ENCODE data around the gene MYT1. TPM values are rescaled to one million over a fixed set of nuclear protein-coding genes. Genes with fewer than 3 reads are reported as not detected.

Gene MYT1
- total RNA-seq, 1 experiment from 2014 or later: 2.0 TPM

GRCh38 chr20:64119301-64119680 lies 45.0 kb upstream of the MYT1 start:
- peaks cover 9% of the 10 kb centered on the region for H3K9me3 Mint-ChIP-seq
- no peak overlapping the region; the same call in 1 of the 2 replicates for H3K27ac Mint-ChIP-seq
- TF ChIP-seq RORB (CRISPR knock-in tag; IDR thresholded peaks at IDR 0.05): no peak
- no peak for TF ChIP-seq MYBL2 (CRISPR knock-in tag; IDR thresholded peaks at IDR 0.05)
- TF ChIP-seq, protein P1, sequence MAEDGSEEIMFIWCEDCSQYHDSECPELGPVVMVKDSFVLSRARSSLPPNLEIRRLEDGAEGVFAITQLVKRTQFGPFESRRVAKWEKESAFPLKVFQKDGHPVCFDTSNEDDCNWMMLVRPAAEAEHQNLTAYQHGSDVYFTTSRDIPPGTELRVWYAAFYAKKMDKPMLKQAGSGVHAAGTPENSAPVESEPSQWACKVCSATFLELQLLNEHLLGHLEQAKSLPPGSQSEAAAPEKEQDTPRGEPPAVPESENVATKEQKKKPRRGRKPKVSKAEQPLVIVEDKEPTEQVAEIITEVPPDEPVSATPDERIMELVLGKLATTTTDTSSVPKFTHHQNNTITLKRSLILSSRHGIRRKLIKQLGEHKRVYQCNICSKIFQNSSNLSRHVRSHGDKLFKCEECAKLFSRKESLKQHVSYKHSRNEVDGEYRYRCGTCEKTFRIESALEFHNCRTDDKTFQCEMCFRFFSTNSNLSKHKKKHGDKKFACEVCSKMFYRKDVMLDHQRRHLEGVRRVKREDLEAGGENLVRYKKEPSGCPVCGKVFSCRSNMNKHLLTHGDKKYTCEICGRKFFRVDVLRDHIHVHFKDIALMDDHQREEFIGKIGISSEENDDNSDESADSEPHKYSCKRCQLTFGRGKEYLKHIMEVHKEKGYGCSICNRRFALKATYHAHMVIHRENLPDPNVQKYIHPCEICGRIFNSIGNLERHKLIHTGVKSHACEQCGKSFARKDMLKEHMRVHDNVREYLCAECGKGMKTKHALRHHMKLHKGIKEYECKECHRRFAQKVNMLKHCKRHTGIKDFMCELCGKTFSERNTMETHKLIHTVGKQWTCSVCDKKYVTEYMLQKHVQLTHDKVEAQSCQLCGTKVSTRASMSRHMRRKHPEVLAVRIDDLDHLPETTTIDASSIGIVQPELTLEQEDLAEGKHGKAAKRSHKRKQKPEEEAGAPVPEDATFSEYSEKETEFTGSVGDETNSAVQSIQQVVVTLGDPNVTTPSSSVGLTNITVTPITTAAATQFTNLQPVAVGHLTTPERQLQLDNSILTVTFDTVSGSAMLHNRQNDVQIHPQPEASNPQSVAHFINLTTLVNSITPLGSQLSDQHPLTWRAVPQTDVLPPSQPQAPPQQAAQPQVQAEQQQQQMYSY (CRISPR knock-in tag; IDR thresholded peaks at IDR 0.05): no peak
- TF ChIP-seq SOX15 (CRISPR knock-in tag; IDR thresholded peaks at IDR 0.05): no peak
- TF ChIP-seq MXD4 (CRISPR knock-in tag; IDR thresholded peaks at IDR 0.05; ENCODE audit: borderline replicate concordance): no peak
- no peak for TF ChIP-seq ERG (CRISPR knock-in tag; IDR thresholded peaks at IDR 0.05)
- no peak for TF ChIP-seq ZNF416 (CRISPR knock-in tag; IDR thresholded peaks at IDR 0.05)
- no peak for TF ChIP-seq ZNF263 (CRISPR knock-in tag; IDR thresholded peaks at IDR 0.05; ENCODE audit: low read depth)
- no peak for TF ChIP-seq ZNF121 (CRISPR knock-in tag; IDR thresholded peaks at IDR 0.05)
- TF ChIP-seq ESRRA (CRISPR knock-in tag; IDR thresholded peaks at IDR 0.05; ENCODE audit: borderline replicate concordance): no peak
- no peak for TF ChIP-seq ZNF671 (CRISPR knock-in tag; IDR thresholded peaks at IDR 0.05)
- no peak for TF ChIP-seq ELF4 (CRISPR knock-in tag; IDR thresholded peaks at IDR 0.05; ENCODE audit: low read depth)
- no peak for TF ChIP-seq ZMAT4 (CRISPR knock-in tag; IDR thresholded peaks at IDR 0.05)
- TF ChIP-seq AFF4 (CRISPR knock-in tag; IDR thresholded peaks at IDR 0.05; ENCODE audit: borderline replicate concordance): no peak
- CTCF ChIA-PET: interaction anchor here (1.0 to 4.1 kb wide), 13 partner anchors 8 to 166 kb away, joined by 3 to 119 read pairs (median 10); partner anchors contain the start of genes C20orf204, LKAAEAR1, OPRL1 and PRPF6
- peaks cover 5% of the 10 kb centered on the region for H3K4me1 Mint-ChIP-seq
- DNase-seq (ENCODE audit: low spot score) (no peak), ATAC-seq (no peak)
- no peak overlapping the region for H3K4me3 Mint-ChIP-seq
- H3K36me3 Mint-ChIP-seq: no peaks in the 10 kb centered on the region
- peaks cover 15% of the 10 kb centered on the region for H3K27me3 Mint-ChIP-seq (ENCODE audit: low read depth)
- POLR2A ChIA-PET: interaction anchor here (1.0 kb wide), 1 partner anchor 34 kb away, joined by 4 read pairs; no protein-coding TSS in a partner anchor

DNA sequence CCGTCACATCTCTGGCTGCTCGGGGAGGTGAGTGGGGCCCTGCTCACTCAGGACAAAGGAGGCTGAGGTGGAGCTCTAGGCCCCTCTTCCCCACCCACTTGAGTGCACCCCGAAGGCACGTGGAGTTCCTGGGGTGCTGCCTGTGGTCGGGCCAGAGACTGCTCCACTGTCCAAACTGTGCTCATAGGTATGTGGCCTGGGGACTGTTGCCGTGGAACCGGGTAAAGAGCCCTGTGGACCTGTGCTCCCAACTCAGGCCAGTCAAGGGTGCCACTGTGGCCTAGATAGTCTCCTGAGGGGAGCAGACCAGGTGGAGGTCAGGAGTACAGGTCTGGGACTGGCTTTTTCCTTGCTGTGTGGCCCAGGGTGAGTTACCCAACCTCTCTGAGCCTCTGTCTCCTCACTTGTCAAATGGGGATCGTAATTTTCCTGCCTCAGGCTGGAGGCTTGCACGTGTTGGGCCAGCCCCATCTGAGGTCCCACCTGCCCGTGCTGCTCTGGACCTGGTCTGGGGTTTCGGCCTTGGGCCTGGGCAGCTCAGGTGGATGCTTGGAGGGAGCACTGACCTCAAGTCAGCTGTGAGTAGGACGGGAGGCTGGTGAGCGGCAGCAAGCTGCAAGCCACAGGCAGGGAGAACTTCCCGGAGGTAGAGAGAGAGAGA lies 44.4 kb upstream of the MYT1 start:
- peak; percentile 15 for ATAC-seq
- CTCF ChIA-PET: interaction anchor here (0.6 to 4.1 kb wide), 40 partner anchors 9 to 623 kb away, joined by 3 to 119 read pairs (median 5); partner anchors contain the start of genes C20orf204, LKAAEAR1, NPBWR2 and OPRL1
- TF ChIP-seq ZNF512 (CRISPR knock-in tag; IDR thresholded peaks at IDR 0.05; ENCODE audit: borderline replicate concordance) (no peak), GTF2I (CRISPR knock-in tag; conservative IDR thresholded peaks at IDR 0.05) (no peak)
- TF ChIP-seq, protein P2, sequence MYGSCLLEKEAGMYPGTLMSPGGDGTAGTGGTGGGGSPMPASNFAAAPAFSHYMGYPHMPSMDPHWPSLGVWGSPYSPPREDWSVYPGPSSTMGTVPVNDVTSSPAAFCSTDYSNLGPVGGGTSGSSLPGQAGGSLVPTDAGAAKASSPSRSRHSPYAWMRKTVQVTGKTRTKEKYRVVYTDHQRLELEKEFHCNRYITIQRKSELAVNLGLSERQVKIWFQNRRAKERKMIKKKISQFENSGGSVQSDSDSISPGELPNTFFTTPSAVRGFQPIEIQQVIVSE (CRISPR knock-in tag; IDR thresholded peaks at IDR 0.05; ENCODE audit: borderline replicate concordance): no peak
- TF ChIP-seq, protein P3, sequence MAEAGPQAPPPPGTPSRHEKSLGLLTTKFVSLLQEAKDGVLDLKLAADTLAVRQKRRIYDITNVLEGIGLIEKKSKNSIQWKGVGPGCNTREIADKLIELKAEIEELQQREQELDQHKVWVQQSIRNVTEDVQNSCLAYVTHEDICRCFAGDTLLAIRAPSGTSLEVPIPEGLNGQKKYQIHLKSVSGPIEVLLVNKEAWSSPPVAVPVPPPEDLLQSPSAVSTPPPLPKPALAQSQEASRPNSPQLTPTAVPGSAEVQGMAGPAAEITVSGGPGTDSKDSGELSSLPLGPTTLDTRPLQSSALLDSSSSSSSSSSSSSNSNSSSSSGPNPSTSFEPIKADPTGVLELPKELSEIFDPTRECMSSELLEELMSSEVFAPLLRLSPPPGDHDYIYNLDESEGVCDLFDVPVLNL (CRISPR knock-in tag; IDR thresholded peaks at IDR 0.05; ENCODE audit: borderline replicate concordance, low read depth): no peak
- H3K27me3 Mint-ChIP-seq (ENCODE audit: low read depth): peaks cover 15% of the 10 kb centered on the region
- no peak for DNase-seq (ENCODE audit: low spot score)
- H3K27ac Mint-ChIP-seq: peak overlapping the region; percentile 76; the same call in 1 of the 2 replicates
- H3K36me3 Mint-ChIP-seq: no peaks in the 10 kb centered on the region
- no peak overlapping the region for H3K4me3 Mint-ChIP-seq
- POLR2A ChIA-PET: interaction anchor here (1.0 to 1.4 kb wide), 4 partner anchors 35 to 136 kb away, joined by 3 to 6 read pairs (median 4); partner anchors contain the start of gene PCMTD2
- peaks cover 13% of the 10 kb centered on the region for H3K9me3 Mint-ChIP-seq
- peaks cover 5% of the 10 kb centered on the region for H3K4me1 Mint-ChIP-seq
